Measurements from ENCODE around the gene GPR3. TPM values are rescaled to one million over a fixed set of nuclear protein-coding genes. Genes with fewer than 3 reads are reported as not detected.

The GPR3 gene
- polyA plus RNA-seq, 2 of the 4 experiments (the other 2 are of a cell fraction): 0.76 to 1.7 TPM

DNA sequence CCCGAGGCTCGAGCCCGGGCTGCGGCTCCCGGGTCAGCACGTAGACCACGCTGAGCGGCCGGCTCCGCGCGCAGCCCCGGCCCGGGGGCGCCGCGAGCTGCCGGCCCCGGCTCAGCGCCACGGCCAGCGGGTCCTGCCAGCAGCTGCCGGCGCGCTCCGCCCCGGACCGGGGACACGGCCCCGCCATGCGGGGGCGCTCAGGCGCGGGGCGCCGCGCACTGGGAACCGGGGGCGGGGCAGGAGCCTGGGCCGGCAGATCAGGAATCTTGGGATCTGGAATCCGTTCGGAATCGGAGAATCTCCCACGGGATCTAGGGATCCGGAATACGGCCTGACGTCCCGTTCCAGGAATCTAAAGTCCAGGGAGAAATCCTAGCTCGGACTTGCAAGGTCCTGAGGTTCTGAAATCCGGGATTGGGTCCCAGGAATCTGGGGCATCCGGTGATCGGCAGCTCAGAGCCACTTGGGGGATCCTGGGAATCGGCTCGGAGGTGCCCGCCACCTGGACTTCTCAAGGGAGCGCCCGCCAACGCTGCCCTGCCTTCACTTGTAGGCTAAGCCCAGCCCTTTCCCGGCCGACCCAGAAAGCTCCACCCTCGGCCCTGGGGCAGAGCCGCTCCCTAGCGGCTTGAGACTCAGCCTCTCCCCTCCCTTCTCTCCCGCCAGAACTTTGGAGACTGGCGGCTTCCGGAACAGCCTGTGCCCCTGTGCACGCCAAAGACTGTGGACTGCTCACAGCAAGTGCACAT is 25.8 kb upstream of the GPR3 start, which contains the start of gene MAP3K6 (continued):
- TF ChIP-seq PHF8 (IDR thresholded peaks at IDR 0.05; ENCODE audit: borderline replicate concordance, low read depth): no peak
- no peak for TF ChIP-seq ZSCAN20 (CRISPR knock-in tag; IDR thresholded peaks at IDR 0.05)
- no peak for TF ChIP-seq FOXS1 (CRISPR knock-in tag; IDR thresholded peaks at IDR 0.05)
- peak; percentile 72 for TF ChIP-seq CTCF (IDR thresholded peaks at IDR 0.05)
- TF ChIP-seq ZNF302 (CRISPR knock-in tag; IDR thresholded peaks at IDR 0.05): no peak
- TF ChIP-seq CBX2 (IDR thresholded peaks at IDR 0.05; ENCODE audit: borderline replicate concordance, low read depth): no peak
- no peak for TF ChIP-seq ATOH8 (CRISPR knock-in tag; IDR thresholded peaks at IDR 0.05; ENCODE audit: low read depth)
- TF ChIP-seq GATA3 (IDR thresholded peaks at IDR 0.05; ENCODE audit: borderline replicate concordance): no peak
- TF ChIP-seq NPAS2 (CRISPR knock-in tag; IDR thresholded peaks at IDR 0.05; ENCODE audit: borderline replicate concordance): no peak
- TF ChIP-seq HOXB5 (CRISPR knock-in tag; IDR thresholded peaks at IDR 0.05): no peak
- TF ChIP-seq, protein P1, sequence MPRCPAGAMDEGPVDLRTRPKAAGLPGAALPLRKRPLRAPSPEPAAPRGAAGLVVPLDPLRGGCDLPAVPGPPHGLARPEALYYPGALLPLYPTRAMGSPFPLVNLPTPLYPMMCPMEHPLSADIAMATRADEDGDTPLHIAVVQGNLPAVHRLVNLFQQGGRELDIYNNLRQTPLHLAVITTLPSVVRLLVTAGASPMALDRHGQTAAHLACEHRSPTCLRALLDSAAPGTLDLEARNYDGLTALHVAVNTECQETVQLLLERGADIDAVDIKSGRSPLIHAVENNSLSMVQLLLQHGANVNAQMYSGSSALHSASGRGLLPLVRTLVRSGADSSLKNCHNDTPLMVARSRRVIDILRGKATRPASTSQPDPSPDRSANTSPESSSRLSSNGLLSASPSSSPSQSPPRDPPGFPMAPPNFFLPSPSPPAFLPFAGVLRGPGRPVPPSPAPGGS (IDR thresholded peaks at IDR 0.05): no peak
- no peak for TF ChIP-seq KDM1A (IDR thresholded peaks at IDR 0.05; ENCODE audit: low read depth)
- no peak for TF ChIP-seq USF2 (IDR thresholded peaks at IDR 0.05)
- TF ChIP-seq, protein P2, sequence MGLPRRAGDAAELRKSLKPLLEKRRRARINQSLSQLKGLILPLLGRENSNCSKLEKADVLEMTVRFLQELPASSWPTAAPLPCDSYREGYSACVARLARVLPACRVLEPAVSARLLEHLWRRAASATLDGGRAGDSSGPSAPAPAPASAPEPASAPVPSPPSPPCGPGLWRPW (IDR thresholded peaks at IDR 0.05): no peak
- TF ChIP-seq HEYL (CRISPR knock-in tag; IDR thresholded peaks at IDR 0.05): no peak
- TF ChIP-seq POLR2AphosphoS2 (conservative IDR thresholded peaks at IDR 0.05; ENCODE audit: low read length): no peak
- no peak for TF ChIP-seq TFCP2L1 (CRISPR knock-in tag; IDR thresholded peaks at IDR 0.05)
- TF ChIP-seq RCOR1 (IDR thresholded peaks at IDR 0.05; ENCODE audit: low read depth, low read length): no peak
- TF ChIP-seq SREBF2 (IDR thresholded peaks at IDR 0.05): no peak
- no peak for TF ChIP-seq NR3C1 (IDR thresholded peaks at IDR 0.05)
- TF ChIP-seq SMC3 (IDR thresholded peaks at IDR 0.05): peak; percentile 29; the same call in 2 of the 3 replicates
- no peak for TF ChIP-seq BHLHE40 (IDR thresholded peaks at IDR 0.05; ENCODE audit: low read depth, low read length)
- TF ChIP-seq MYC (IDR thresholded peaks at IDR 0.05; ENCODE audit: borderline replicate concordance, low read length): no peak
- TF ChIP-seq CHD4 (IDR thresholded peaks at IDR 0.05; ENCODE audit: borderline replicate concordance): no peak
- TF ChIP-seq ESRRA (IDR thresholded peaks at IDR 0.05; ENCODE audit: borderline replicate concordance, low read length): no peak
- no peak for TF ChIP-seq ZC3H11A (IDR thresholded peaks at IDR 0.05)
- no peak for TF ChIP-seq HOXB13 (CRISPR knock-in tag; IDR thresholded peaks at IDR 0.05; ENCODE audit: low read depth)
- TF ChIP-seq ELK1 (IDR thresholded peaks at IDR 0.05; ENCODE audit: low read depth, low read length): no peak
- TF ChIP-seq JUN (IDR thresholded peaks at IDR 0.05): peak in 1 of 2 experiments; percentile 35; a peak in 1 of 5 replicates
- no peak for TF ChIP-seq RNF2 (IDR thresholded peaks at IDR 0.05; ENCODE audit: borderline replicate concordance, low read depth)
- no peak for TF ChIP-seq CBX8 (IDR thresholded peaks at IDR 0.05)
- TF ChIP-seq RAD21 (conservative IDR thresholded peaks at IDR 0.05 in 1 of 2, IDR thresholded peaks at IDR 0.05 in 1 of 2): no peak
- TF ChIP-seq MAFK (IDR thresholded peaks at IDR 0.05; ENCODE audit: partially characterized antibody): no peak

All from A549 (cell line).